ENCODE results near the gene TLCD3A. TPM values are rescaled to one million over a fixed set of nuclear protein-coding genes. Genes with fewer than 3 reads are reported as not detected.
A peak's percentile ranks its signal among the peaks of the same experiment; 100 is the strongest.

The TLCD3A gene
- total RNA-seq, 1 donor from 2014 or later: 28.2 TPM

DNA sequence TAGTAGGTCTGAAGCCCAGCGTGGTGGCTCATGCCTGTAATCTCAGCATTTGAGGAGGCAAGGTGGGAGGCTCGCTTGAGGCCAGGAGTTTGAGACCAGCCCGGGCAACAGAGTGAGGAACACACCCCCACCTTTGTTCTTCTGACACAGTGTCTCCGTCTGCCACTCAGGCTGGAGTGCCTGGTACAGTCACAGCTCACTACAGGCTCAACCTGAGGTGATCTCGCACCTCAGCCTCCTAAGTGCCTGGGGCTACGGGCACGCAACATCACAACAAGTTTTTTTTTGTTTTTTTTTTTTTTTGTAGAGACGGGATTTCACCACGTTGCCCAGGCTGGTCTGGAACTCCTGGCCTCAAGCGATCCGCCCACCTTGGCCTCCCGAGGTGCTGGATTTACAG, 6.7 kb upstream of the TLCD3A start:
- no peaks in the 10 kb centered on the region for H3K9me3 Mint-ChIP-seq (ENCODE audit: low read depth)

GRCh38 chr17:726271-726919, 6.0 kb upstream of the TLCD3A start:
- Mint-ChIP-seq H3K4me3 (ENCODE audit: unreplicated experiment) (no peak overlapping the region), H3K36me3 (ENCODE audit: low read depth) (no peaks in the 10 kb centered on the region), H3K27me3 (ENCODE audit: low read depth) (no peaks in the 10 kb centered on the region), H3K9me3 (ENCODE audit: low read depth) (no peaks in the 10 kb centered on the region), H3K4me1 (ENCODE audit: low read depth) (peaks cover 10% of the 10 kb centered on the region), H3K27ac (ENCODE audit: unreplicated experiment) (no peak overlapping the region)
- TF ChIP-seq, protein P1, sequence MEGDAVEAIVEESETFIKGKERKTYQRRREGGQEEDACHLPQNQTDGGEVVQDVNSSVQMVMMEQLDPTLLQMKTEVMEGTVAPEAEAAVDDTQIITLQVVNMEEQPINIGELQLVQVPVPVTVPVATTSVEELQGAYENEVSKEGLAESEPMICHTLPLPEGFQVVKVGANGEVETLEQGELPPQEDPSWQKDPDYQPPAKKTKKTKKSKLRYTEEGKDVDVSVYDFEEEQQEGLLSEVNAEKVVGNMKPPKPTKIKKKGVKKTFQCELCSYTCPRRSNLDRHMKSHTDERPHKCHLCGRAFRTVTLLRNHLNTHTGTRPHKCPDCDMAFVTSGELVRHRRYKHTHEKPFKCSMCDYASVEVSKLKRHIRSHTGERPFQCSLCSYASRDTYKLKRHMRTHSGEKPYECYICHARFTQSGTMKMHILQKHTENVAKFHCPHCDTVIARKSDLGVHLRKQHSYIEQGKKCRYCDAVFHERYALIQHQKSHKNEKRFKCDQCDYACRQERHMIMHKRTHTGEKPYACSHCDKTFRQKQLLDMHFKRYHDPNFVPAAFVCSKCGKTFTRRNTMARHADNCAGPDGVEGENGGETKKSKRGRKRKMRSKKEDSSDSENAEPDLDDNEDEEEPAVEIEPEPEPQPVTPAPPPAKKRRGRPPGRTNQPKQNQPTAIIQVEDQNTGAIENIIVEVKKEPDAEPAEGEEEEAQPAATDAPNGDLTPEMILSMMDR (IDR thresholded peaks at IDR 0.05): no peak
- DNase-seq (ENCODE audit: low spot score): no peak

More for the DNA sequence above, 6.7 kb upstream of the TLCD3A start:
- no peak for DNase-seq (ENCODE audit: low spot score)
- Mint-ChIP-seq H3K4me3 (ENCODE audit: unreplicated experiment) (no peak overlapping the region), H3K36me3 (ENCODE audit: low read depth) (no peaks in the 10 kb centered on the region), H3K4me1 (ENCODE audit: low read depth) (peaks cover 3% of the 10 kb centered on the region), H3K27ac (ENCODE audit: unreplicated experiment) (no peak overlapping the region), H3K27me3 (ENCODE audit: low read depth) (no peaks in the 10 kb centered on the region)
- TF ChIP-seq, protein P1 (IDR thresholded peaks at IDR 0.05): no peak

GRCh38 chr17:728911-729310, 3.5 kb upstream of the TLCD3A start:
- no peaks in the 10 kb centered on the region for H3K27me3 Mint-ChIP-seq (ENCODE audit: low read depth)
- no peak for DNase-seq (ENCODE audit: low spot score)
- H3K9me3 Mint-ChIP-seq (ENCODE audit: low read depth): no peaks in the 10 kb centered on the region
- peaks cover 2% of the 10 kb centered on the region for H3K36me3 Mint-ChIP-seq (ENCODE audit: low read depth)
- H3K4me1 Mint-ChIP-seq (ENCODE audit: low read depth): peaks cover 22% of the 10 kb centered on the region
- H3K4me3 Mint-ChIP-seq (ENCODE audit: unreplicated experiment): no peak overlapping the region
- TF ChIP-seq, protein P1 (IDR thresholded peaks at IDR 0.05): no peak
- no peak overlapping the region for H3K27ac Mint-ChIP-seq (ENCODE audit: unreplicated experiment)

DNA sequence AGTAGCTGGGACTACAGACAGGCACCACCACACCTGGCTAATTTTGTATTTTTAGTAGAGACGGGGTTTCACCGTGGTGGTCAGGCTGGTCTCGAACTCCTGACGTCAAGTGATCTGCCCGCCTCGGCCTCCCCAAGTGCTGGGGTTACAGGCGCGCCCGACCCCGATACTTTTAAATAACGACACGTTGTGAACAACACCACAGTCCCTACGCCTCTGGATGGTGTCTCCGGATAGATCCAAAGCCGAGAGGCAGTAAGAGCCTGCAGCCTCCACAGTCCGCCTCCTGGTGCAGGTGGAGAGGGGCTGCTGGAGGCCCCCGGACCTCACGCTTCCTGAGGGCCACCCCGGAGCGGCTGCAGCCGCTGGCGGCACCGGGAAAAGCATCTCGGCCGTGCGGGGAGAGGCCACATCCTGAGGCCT, 741 bp upstream of the TLCD3A start:
- H3K9me3 Mint-ChIP-seq (ENCODE audit: low read depth): no peaks in the 10 kb centered on the region
- DNase-seq (ENCODE audit: low spot score): no peak
- peak overlapping the region; percentile 32 for H3K27ac Mint-ChIP-seq (ENCODE audit: unreplicated experiment)
- TF ChIP-seq, protein P1 (IDR thresholded peaks at IDR 0.05): peak; percentile 15
- H3K36me3 Mint-ChIP-seq (ENCODE audit: low read depth): peaks cover 5% of the 10 kb centered on the region
- peaks cover 27% of the 10 kb centered on the region for H3K4me1 Mint-ChIP-seq (ENCODE audit: low read depth)
- no peaks in the 10 kb centered on the region for H3K27me3 Mint-ChIP-seq (ENCODE audit: low read depth)
- H3K4me3 Mint-ChIP-seq (ENCODE audit: unreplicated experiment): peak overlapping the region; percentile 67

GRCh38 chr17:732902-733720, 715 bp downstream of the TLCD3A start:
- TF ChIP-seq, protein P1 (IDR thresholded peaks at IDR 0.05): no peak
- H3K9me3 Mint-ChIP-seq (ENCODE audit: low read depth): no peaks in the 10 kb centered on the region
- H3K4me1 Mint-ChIP-seq (ENCODE audit: low read depth): peaks cover 27% of the 10 kb centered on the region
- H3K27ac Mint-ChIP-seq (ENCODE audit: unreplicated experiment): peak overlapping the region; percentile 82
- DNase-seq (ENCODE audit: low spot score): no peak
- H3K27me3 Mint-ChIP-seq (ENCODE audit: low read depth): no peaks in the 10 kb centered on the region
- H3K4me3 Mint-ChIP-seq (ENCODE audit: unreplicated experiment): peak overlapping the region; percentile 88
- H3K36me3 Mint-ChIP-seq (ENCODE audit: low read depth): peaks cover 8% of the 10 kb centered on the region

Data from chondrocyte (in vitro differentiated cells).